Endodermal cell (in vitro differentiated cells): ENCODE measurements around the gene VSNL1. TPM values are rescaled to one million over a fixed set of nuclear protein-coding genes. Genes with fewer than 3 reads are reported as not detected.

Experiments
- DNase-seq: peaks from one replicate; pipeline ENCODE4 v3.0.0-alpha.2; 2017
- H3K27ac ChIP-seq: 2 replicates; pipeline ENCODE4 v1.5.1; 2013; ENCODE audit warnings: mild to moderate bottlenecking, low read depth, low read length, moderate library complexity
- H3K27me3 ChIP-seq: 2 replicates; pipeline ENCODE4 v1.6.1; 2013; ENCODE audit warnings: mild to moderate bottlenecking, low read length, moderate library complexity; ENCODE audit not compliant: insufficient read depth, control insufficient read depth, poor library complexity, severe bottlenecking
- H3K36me3 ChIP-seq: 2 replicates; pipeline ENCODE4 v1.7.0; 2013; ENCODE audit warnings: mild to moderate bottlenecking, low read length, moderate library complexity; ENCODE audit not compliant: control insufficient read depth, insufficient read depth
- H3K4me1 ChIP-seq: one replicate; pipeline ENCODE4 v1.7.0; 2013; ENCODE audit warnings: low read length; ENCODE audit not compliant: control insufficient read depth, insufficient read depth
- H3K4me3 ChIP-seq: 2 replicates; pipeline ENCODE4 v1.5.1; 2013; ENCODE audit warnings: mild to moderate bottlenecking, low read length, moderate library complexity
- H3K9ac ChIP-seq: 2 replicates; pipeline ENCODE4 v1.6.1; 2013; ENCODE audit warnings: mild to moderate bottlenecking, low read length, moderate library complexity; ENCODE audit not compliant: poor library complexity, severe bottlenecking; ENCODE audit errors: extremely low read depth
- H3K9me3 ChIP-seq: 2 replicates; pipeline ENCODE4 v1.6.1; 2013; ENCODE audit warnings: mild to moderate bottlenecking, low read length, moderate library complexity; ENCODE audit not compliant: control insufficient read depth
- H3K27ac Mint-ChIP-seq: 2 replicates; pipeline ENCODE4 v1.8.0; 2020; ENCODE audit warnings: mixed read lengths
- H3K27me3 Mint-ChIP-seq: 2 replicates; pipeline ENCODE4 v1.8.0; 2021; ENCODE audit warnings: mild to moderate bottlenecking, mixed read lengths; ENCODE audit not compliant: insufficient read depth
- H3K36me3 Mint-ChIP-seq: 2 replicates; pipeline ENCODE4 v1.8.0; 2020; ENCODE audit warnings: low read depth, mixed read lengths
- H3K4me1 Mint-ChIP-seq: 2 replicates; pipeline ENCODE4 v1.8.0; 2020; ENCODE audit warnings: mixed read lengths
- H3K4me3 Mint-ChIP-seq: 2 replicates; pipeline ENCODE4 v1.8.0; 2020; ENCODE audit warnings: mild to moderate bottlenecking, moderate library complexity, mixed read lengths
- H3K9me3 Mint-ChIP-seq: 2 replicates; pipeline ENCODE4 v1.8.0; 2020; ENCODE audit warnings: mild to moderate bottlenecking, mixed read lengths
- WGBS, 2 experiments: methylation state at CpG; one replicate each; pipeline versions ENCODE4 v1.1.5 to v1.1.7; 2013; ENCODE audit warnings: missing lambda C conversion rate in 2 of 2, mixed read lengths in 1 of 2; ENCODE audit not compliant: insufficient coverage in 1 of 2, insufficient read length in 1 of 2; 5-methylcytosine and 5-hydroxymethylcytosine counted together
- total RNA-seq, 2 donors: library from RNA; stranded (reverse); fragmentation: NEBNext Ultra II Directional in 1 of 2; extraction: Animal tissue kit (Norgen Biotek cat#: 25700) in 1 of 2; gene quantifications; 2 replicates in 1 of 2; 3 replicates in 1 of 2; pipeline ENCODE4 v1.2.1, GENCODE V29; 2021
- TF ChIP-seq, protein P1 (sequence below): fragments of 200-600 bp; sonication (generic); conservative IDR thresholded peaks from 2 replicates; pipeline ENCODE4 v1.5.0; 2021; ENCODE audit warnings: antibody characterized with exemption, mild to moderate bottlenecking

Gene VSNL1
- total RNA-seq, 2 donors from 2014 or later, result 1.4 to 3.3 TPM

DNA sequence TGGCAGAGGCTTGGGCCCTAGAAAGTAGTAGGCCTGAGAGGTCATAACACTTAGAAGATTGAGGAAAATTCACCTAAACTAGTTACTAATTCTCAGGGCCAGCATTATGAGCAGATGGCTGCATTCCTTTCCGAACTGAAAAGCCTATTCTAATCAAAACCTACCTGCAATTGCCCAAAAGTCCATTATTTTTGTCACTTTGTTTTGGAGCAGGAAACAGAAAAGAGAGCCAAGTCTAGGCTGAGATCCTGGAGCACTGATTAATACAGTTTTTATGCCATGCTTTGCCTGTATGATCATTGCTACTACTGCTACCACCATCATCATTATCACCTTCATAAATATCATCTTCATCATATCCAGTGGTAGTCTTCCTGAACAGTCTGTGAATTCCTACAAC is 14.7 kb downstream of the VSNL1 start:
- WGBS, 2 experiments, result 86 to 90% methylated on average over 1 of the region's 1 CpG
- Histone ChIP-seq H3K9me3 (no peaks in the 10 kb centered on the region), H3K36me3 (no peaks in the 10 kb centered on the region), H3K27ac (no peak overlapping the region), H3K4me1 (peaks cover 4% of the 10 kb centered on the region), H3K4me3 (no peak overlapping the region), H3K27me3 (no peaks in the 10 kb centered on the region), H3K9ac (no peak overlapping the region)
- Mint-ChIP-seq H3K9me3 (no peaks in the 10 kb centered on the region), H3K4me1 (peaks cover 21% of the 10 kb centered on the region), H3K27ac (no peak overlapping the region), H3K36me3 (no peaks in the 10 kb centered on the region), H3K27me3 (no peaks in the 10 kb centered on the region), H3K4me3 (no peak overlapping the region)
- TF ChIP-seq, protein P1, sequence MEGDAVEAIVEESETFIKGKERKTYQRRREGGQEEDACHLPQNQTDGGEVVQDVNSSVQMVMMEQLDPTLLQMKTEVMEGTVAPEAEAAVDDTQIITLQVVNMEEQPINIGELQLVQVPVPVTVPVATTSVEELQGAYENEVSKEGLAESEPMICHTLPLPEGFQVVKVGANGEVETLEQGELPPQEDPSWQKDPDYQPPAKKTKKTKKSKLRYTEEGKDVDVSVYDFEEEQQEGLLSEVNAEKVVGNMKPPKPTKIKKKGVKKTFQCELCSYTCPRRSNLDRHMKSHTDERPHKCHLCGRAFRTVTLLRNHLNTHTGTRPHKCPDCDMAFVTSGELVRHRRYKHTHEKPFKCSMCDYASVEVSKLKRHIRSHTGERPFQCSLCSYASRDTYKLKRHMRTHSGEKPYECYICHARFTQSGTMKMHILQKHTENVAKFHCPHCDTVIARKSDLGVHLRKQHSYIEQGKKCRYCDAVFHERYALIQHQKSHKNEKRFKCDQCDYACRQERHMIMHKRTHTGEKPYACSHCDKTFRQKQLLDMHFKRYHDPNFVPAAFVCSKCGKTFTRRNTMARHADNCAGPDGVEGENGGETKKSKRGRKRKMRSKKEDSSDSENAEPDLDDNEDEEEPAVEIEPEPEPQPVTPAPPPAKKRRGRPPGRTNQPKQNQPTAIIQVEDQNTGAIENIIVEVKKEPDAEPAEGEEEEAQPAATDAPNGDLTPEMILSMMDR, result no peak
- no peak for DNase-seq

DNA sequence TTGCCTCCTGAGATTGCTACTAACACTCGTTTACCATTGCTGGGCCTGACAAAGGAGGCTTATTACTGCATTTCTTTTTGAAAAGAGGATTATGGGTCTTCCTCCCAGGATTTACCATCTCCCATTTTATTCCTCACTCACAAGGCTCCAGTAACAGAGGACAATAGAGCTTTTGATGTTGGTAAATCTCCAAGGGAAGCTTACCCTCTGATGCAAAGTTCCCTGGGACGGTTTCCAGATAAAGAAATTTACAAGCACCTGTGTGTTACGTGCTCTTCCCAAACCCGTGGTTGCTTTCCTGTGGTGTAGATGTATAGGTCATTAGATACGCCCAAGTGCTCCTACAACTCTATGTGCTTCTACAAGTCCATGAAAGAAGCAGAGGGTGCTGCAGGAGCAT is 17.1 kb downstream of the VSNL1 start:
- Histone ChIP-seq H3K27me3 (no peaks in the 10 kb centered on the region), H3K27ac (no peak overlapping the region), H3K36me3 (no peaks in the 10 kb centered on the region), H3K9ac (no peak overlapping the region), H3K9me3 (no peaks in the 10 kb centered on the region), H3K4me3 (no peak overlapping the region), H3K4me1 (peaks cover 4% of the 10 kb centered on the region)
- WGBS, 2 experiments, result 37 to 40% methylated on average over 1 to 5 of the region's 5 CpGs
- Mint-ChIP-seq H3K36me3 (no peaks in the 10 kb centered on the region), H3K4me3 (no peak overlapping the region), H3K9me3 (no peaks in the 10 kb centered on the region), H3K27ac (peak overlapping the region; percentile 19), H3K27me3 (no peaks in the 10 kb centered on the region), H3K4me1 (peaks cover 21% of the 10 kb centered on the region)
- DNase-seq, result no peak
- TF ChIP-seq, protein P1, result no peak

DNA sequence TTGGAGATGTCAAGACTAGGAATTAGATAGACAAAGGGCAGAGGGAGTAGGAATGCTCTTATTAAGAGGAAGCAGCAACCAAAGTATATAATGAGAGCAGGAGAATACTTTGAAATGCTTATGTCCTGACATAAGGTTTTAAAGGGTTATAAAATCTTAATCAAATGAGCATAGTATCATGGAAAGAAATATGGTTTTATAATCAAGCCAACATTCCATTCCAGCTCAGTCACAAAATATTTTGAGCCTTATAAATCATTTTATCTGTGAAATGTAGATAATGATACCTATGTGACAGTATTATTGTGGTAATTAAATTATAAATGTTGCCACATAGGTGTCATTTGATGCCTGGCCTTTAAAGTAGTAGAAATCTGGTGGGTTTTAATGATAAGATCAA is 17.6 kb downstream of the VSNL1 start:
- H3K27me3 ChIP-seq, result no peaks in the 10 kb centered on the region
- no peaks in the 10 kb centered on the region for H3K9me3 ChIP-seq
- H3K27me3 Mint-ChIP-seq, result no peaks in the 10 kb centered on the region
- DNase-seq, result no peak
- H3K4me3 ChIP-seq, result no peak overlapping the region
- peaks cover 21% of the 10 kb centered on the region for H3K4me1 Mint-ChIP-seq
- no peaks in the 10 kb centered on the region for H3K36me3 Mint-ChIP-seq
- H3K36me3 ChIP-seq, result no peaks in the 10 kb centered on the region
- no peak overlapping the region for H3K4me3 Mint-ChIP-seq
- no peaks in the 10 kb centered on the region for H3K9me3 Mint-ChIP-seq
- H3K9ac ChIP-seq, result no peak overlapping the region
- peak overlapping the region; percentile 19 for H3K27ac Mint-ChIP-seq
- H3K4me1 ChIP-seq, result peaks cover 4% of the 10 kb centered on the region
- TF ChIP-seq, protein P1, result no peak
- no peak overlapping the region for H3K27ac ChIP-seq
